Keratinocyte (primary cell): Measurements from ENCODE around the gene MOCS3.

Experiments
- CTCF ChIP-seq, 3 experiments: IDR thresholded peaks in 1 of 3; conservative IDR thresholded peaks in 1 of 3; optimal IDR thresholded peaks in 1 of 3; 2 replicates in 2 of 3; 3 replicates in 1 of 3; pipeline versions ENCODE3 to v1.5.1; 2011; ENCODE audit warnings: low read length in 3 of 3, mild to moderate bottlenecking in 3 of 3, moderate library complexity in 2 of 3, control low read depth in 1 of 3, inconsistent platforms in 1 of 3; ENCODE audit not compliant: insufficient read depth in 2 of 3; ENCODE audit errors: extremely low read depth in 1 of 3
- EZH2 ChIP-seq: IDR thresholded peaks from one replicate; pipeline ENCODE4 v1.6.1; 2012; ENCODE audit warnings: inconsistent platforms, mild to moderate bottlenecking, low read length, moderate library complexity

GRCh38 chr20:50918403-50918802, 40.2 kb upstream of the MOCS3 start:
- TF ChIP-seq CTCF (optimal IDR thresholded peaks at IDR 0.05 in 1 of 3, IDR thresholded peaks at IDR 0.05 in 1 of 3, conservative IDR thresholded peaks at IDR 0.05 in 1 of 3; ENCODE audit: extremely low read depth in 1 of 3, insufficient read depth in 2 of 3, low read length in 3 of 3) (no peak), EZH2 (no peak)
